Panc1 (cell line): ENCODE measurements around the gene LPP. TPM values are rescaled to one million over a fixed set of nuclear protein-coding genes. Genes with fewer than 3 reads are reported as not detected.

Source experiments
- ATAC-seq: fragments of 200-7000 bp; cut with Tn5 transposase; 2 replicates; pipeline ENCODE4 v1.9.1; 2020; ENCODE audit warnings: mild to moderate bottlenecking, moderate library complexity
- BruUV-seq: library from RNA; stranded (reverse); fragments of 400-500 nt; replicated peaks from 2 replicates; lab custom pipeline; 2021; lab: Mats Ljungman, UMichigan
- CTCF ChIA-PET: fragments of 300-600 bp; sonication (Branson Sonifier 250); formaldehyde crosslinking; loops from one replicate; lab custom pipeline; 2022; ENCODE audit warnings: antibody characterized with exemption; lab: Charles Lee
- POLR2A ChIA-PET: fragments of 300-600 bp; sonication (Branson Sonifier 250); formaldehyde crosslinking; loops from one replicate; lab custom pipeline; 2022; ENCODE audit warnings: antibody characterized with exemption; lab: Charles Lee
- DNase-seq: peaks from one replicate; pipeline ENCODE4 v3.0.0-alpha.2; 2010; ENCODE audit warnings: low read depth, low spot score
- H3K27ac ChIP-seq: 2 replicates; pipeline ENCODE4 v1.5.1; 2011; ENCODE audit warnings: mild to moderate bottlenecking, low read length, inconsistent platforms
- H3K27me3 ChIP-seq: fragments of 200-500 bp; sonication (Bioruptor generic); 2 replicates; pipeline ENCODE4 v1.6.0; 2014; ENCODE audit warnings: low read length, inconsistent platforms; ENCODE audit not compliant: control insufficient read depth, insufficient read depth
- H3K36me3 ChIP-seq: fragments of 200-500 bp; sonication (Bioruptor generic); 2 replicates; pipeline ENCODE4 v1.5.1; 2014; ENCODE audit warnings: inconsistent platforms, mild to moderate bottlenecking, low read length, moderate library complexity; ENCODE audit not compliant: control insufficient read depth, insufficient read depth
- H3K4me1 ChIP-seq: 2 replicates; pipeline ENCODE4 v1.5.1; 2011; ENCODE audit warnings: inconsistent platforms, mild to moderate bottlenecking, low read length, moderate library complexity; ENCODE audit not compliant: control insufficient read depth, insufficient read depth
- H3K4me3 ChIP-seq, 2 experiments: 2 replicates each; pipeline ENCODE4 v1.5.1; 2011 to 2012; ENCODE audit warnings: low read depth in 2 of 2, low read length in 2 of 2, mild to moderate bottlenecking in 2 of 2, inconsistent platforms in 1 of 2, moderate library complexity in 1 of 2
- H3K9me3 ChIP-seq: fragments of 200-500 bp; sonication (Bioruptor generic); 2 replicates; pipeline ENCODE4 v1.5.1; 2014; ENCODE audit warnings: low read depth, mild to moderate bottlenecking, inconsistent platforms, low read length, moderate library complexity; ENCODE audit not compliant: control insufficient read depth, insufficient read depth
- CTCF ChIP-seq: fragments of 450-650 bp; IDR thresholded peaks from 2 replicates; pipeline ENCODE4 v1.5.1; 2017; ENCODE audit warnings: mild to moderate bottlenecking
- POLR2AphosphoS5 ChIP-seq: IDR thresholded peaks from 2 replicates; pipeline ENCODE4 v1.6.1; 2012; ENCODE audit warnings: mild to moderate bottlenecking, low read depth, low read length, moderate library complexity
- REST ChIP-seq, 2 experiments: IDR thresholded peaks; 2 replicates each; pipeline ENCODE4 v1.6.1; 2011 to 2012; ENCODE audit warnings: low read depth in 2 of 2, control low read depth in 1 of 2, low read length in 1 of 2, mild to moderate bottlenecking in 1 of 2, moderate library complexity in 1 of 2; ENCODE audit not compliant: insufficient read depth in 1 of 2
- SIN3A ChIP-seq: IDR thresholded peaks from 2 replicates; pipeline ENCODE4 v1.6.1; 2012; ENCODE audit warnings: low read depth, mild to moderate bottlenecking, low read length, moderate library complexity, borderline replicate concordance; ENCODE audit not compliant: insufficient read depth
- TCF7L2 ChIP-seq: IDR thresholded peaks from 2 replicates; pipeline ENCODE4 v1.6.1; 2011; ENCODE audit warnings: mild to moderate bottlenecking, low read depth, low read length, inconsistent platforms
- in situ Hi-C: cut with HindIII; loops from 2 replicates; pipeline ENCODE4 v1.10.0; 2016; ENCODE audit warnings: low sequenced_read_pairs, low pct_unique_long_range_greater_than_20kb
- intact Hi-C: fragments of 100-400 bp; cut with micrococcal nuclease; formaldehyde crosslinking; loops from one replicate; pipeline ENCODE4 v1.10.0; 2022; ENCODE audit not compliant: unreplicated experiment
- total RNA-seq: library from RNA; stranded (reverse); gene quantifications from one replicate; pipeline ENCODE4 v1.2.1, GENCODE V29; 2021; ENCODE audit not compliant: unreplicated experiment

LPP gene
- total RNA-seq, 1 experiment from 2014 or later: 90.0 TPM

- no peak overlapping the region for H3K27ac ChIP-seq
- ChIA-PET CTCF (no interaction called here), POLR2A (no interaction called here)
- in situ Hi-C loops (no loop called here), intact Hi-C loops (no loop called here)
- H3K9me3 ChIP-seq: no peaks in the 10 kb centered on the region
- no peak for TF ChIP-seq TCF7L2
- no peak for TF ChIP-seq CTCF
- TF ChIP-seq REST (IDR thresholded peaks at IDR 0.05; ENCODE audit: insufficient read depth in 1 of 2, low read depth in 2 of 2, low read length in 1 of 2): no peak
- TF ChIP-seq SIN3A: no peak
- TF ChIP-seq POLR2AphosphoS5: no peak
- no peaks in the 10 kb centered on the region for H3K27me3 ChIP-seq
- DNase-seq: no peak
- peaks cover 5% of the 10 kb centered on the region; the same call in 1 of the 2 replicates for H3K4me1 ChIP-seq
- ATAC-seq: no peak
- no peaks in the 10 kb centered on the region for H3K36me3 ChIP-seq
- no TSS peak for BruUV-seq
- H3K4me3 ChIP-seq: no peak overlapping the region
Observed at GRCh38 chr3:188580659-188581058, 426.7 kb downstream of the LPP start.

GRCh38 chr3:188581365-188581764 lies 427.4 kb downstream of the LPP start:
- intact Hi-C loops (no loop called here), in situ Hi-C loops (no loop called here)
- H3K36me3 ChIP-seq: no peaks in the 10 kb centered on the region
- ChIA-PET POLR2A (no interaction called here), CTCF (no interaction called here)
- no TSS peak for BruUV-seq
- H3K27ac ChIP-seq: no peak overlapping the region
- H3K27me3 ChIP-seq: no peaks in the 10 kb centered on the region
- TF ChIP-seq POLR2AphosphoS5 (no peak), CTCF (no peak), REST (IDR thresholded peaks at IDR 0.05; ENCODE audit: insufficient read depth in 1 of 2, low read depth in 2 of 2, low read length in 1 of 2) (no peak), TCF7L2 (no peak), SIN3A (no peak)
- no peak overlapping the region for H3K4me3 ChIP-seq
- DNase-seq (no peak), ATAC-seq (no peak)
- peaks cover 5% of the 10 kb centered on the region; the same call in 1 of the 2 replicates for H3K4me1 ChIP-seq
- no peaks in the 10 kb centered on the region for H3K9me3 ChIP-seq
